HepG2 (cell line): ENCODE data around the gene LYST.

ENCODE experiments used
- CEBPB ChIP-seq: IDR thresholded peaks from 2 replicates; pipeline ENCODE4 v1.6.1; 2011; ENCODE audit warnings: low read depth, low read length, improper control_type of control experiment, borderline replicate concordance
- TAF1 ChIP-seq: sonication (generic); formaldehyde crosslinking; IDR thresholded peaks from 2 replicates; pipeline ENCODE4 v1.4.0; 2020; ENCODE audit warnings: missing genetic modification reagents
- TF ChIP-seq, protein P1 (sequence below): sonication (generic); formaldehyde crosslinking; IDR thresholded peaks from 2 replicates; pipeline ENCODE4 v1.5.0; 2020; ENCODE audit warnings: mild to moderate bottlenecking, missing genetic modification reagents, moderate library complexity

GRCh38 chr1:235898126-235898525, 31.4 kb upstream of the LYST start:
- TF ChIP-seq TAF1 (CRISPR knock-in tag) (no peak), CEBPB (no peak)
- TF ChIP-seq, protein P1, sequence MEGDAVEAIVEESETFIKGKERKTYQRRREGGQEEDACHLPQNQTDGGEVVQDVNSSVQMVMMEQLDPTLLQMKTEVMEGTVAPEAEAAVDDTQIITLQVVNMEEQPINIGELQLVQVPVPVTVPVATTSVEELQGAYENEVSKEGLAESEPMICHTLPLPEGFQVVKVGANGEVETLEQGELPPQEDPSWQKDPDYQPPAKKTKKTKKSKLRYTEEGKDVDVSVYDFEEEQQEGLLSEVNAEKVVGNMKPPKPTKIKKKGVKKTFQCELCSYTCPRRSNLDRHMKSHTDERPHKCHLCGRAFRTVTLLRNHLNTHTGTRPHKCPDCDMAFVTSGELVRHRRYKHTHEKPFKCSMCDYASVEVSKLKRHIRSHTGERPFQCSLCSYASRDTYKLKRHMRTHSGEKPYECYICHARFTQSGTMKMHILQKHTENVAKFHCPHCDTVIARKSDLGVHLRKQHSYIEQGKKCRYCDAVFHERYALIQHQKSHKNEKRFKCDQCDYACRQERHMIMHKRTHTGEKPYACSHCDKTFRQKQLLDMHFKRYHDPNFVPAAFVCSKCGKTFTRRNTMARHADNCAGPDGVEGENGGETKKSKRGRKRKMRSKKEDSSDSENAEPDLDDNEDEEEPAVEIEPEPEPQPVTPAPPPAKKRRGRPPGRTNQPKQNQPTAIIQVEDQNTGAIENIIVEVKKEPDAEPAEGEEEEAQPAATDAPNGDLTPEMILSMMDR: no peak
